ENCODE measurements around the gene ADAMTSL1. TPM values are rescaled to one million over a fixed set of nuclear protein-coding genes. Genes with fewer than 3 reads are reported as not detected.

The ADAMTSL1 gene
- total and polyA plus RNA-seq, 2 donors (not counting 3 experiments of a cell fraction or from before 2014, with no cell fraction given) = 15.0 to 18.4 TPM

DNA sequence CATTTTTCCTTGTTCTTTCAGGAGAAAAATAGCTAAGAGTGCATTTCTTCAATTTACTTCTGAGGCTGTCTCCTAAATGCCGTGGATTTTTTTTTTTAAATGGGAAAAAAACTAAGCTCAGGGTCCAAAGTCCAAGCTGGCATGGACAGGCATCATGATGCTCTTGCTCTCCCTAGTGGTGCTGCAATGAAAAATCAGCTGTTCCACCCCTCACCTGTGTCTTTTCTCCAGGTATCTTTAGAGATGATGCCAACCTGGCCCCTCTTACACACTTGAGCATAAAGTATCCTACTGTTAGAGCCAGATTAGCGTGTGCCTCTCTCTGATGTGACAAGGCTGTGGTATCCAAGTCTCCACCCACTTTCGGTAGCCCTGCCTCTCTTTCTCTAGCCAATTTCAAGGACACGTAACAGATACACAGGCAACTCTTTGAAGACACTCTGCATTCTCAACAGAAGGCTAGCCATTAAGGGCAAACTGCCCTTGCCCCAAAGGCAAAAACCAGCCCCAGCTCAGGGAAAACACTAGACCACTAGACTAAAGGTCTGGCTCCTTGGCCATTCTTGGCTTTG, 350.2 kb downstream of the ADAMTSL1 start:
- Histone ChIP-seq H3K4me3 (replicated peaks in 1 of 3; ENCODE audit: insufficient read depth in 1 of 3, low read depth in 1 of 3, low read length in 3 of 3) (no peak overlapping the region), H3K4me2 (ENCODE audit: insufficient read depth, low read length) (no peak overlapping the region), H3K27ac (ENCODE audit: insufficient read depth, low read depth, low read length) (no peak overlapping the region), H4K20me1 (replicated peaks; ENCODE audit: control insufficient read depth, extremely low read depth, insufficient read depth, low read length) (no peaks in the 10 kb centered on the region), H3K27me3 (ENCODE audit: control insufficient read depth in 2 of 2, insufficient read depth in 2 of 2, low read length in 2 of 2) (no peaks in the 10 kb centered on the region), H3K9me1 (replicated peaks; ENCODE audit: control insufficient read depth, extremely low read depth, insufficient read depth, low read length) (no peaks in the 10 kb centered on the region), H3K9ac (replicated peaks; ENCODE audit: extremely low read depth, insufficient read depth, low read length) (no peak overlapping the region), H3K9me3 (replicated peaks; ENCODE audit: control insufficient read depth, insufficient read depth, low read length) (no peaks in the 10 kb centered on the region), H3K79me2 (ENCODE audit: control insufficient read depth, insufficient read depth, low read length) (no peaks in the 10 kb centered on the region), H3K36me3 (ENCODE audit: control insufficient read depth in 2 of 2, extremely low read depth in 1 of 2, insufficient read depth in 2 of 2, low read length in 2 of 2) (no peaks in the 10 kb centered on the region), H3K4me1 (ENCODE audit: control insufficient read depth, extremely low read depth, insufficient read depth, low read length) (peaks cover 3% of the 10 kb centered on the region), H2AFZ (ENCODE audit: low read depth, low read length) (no peak overlapping the region)
- peak; percentile 31 for DNase-seq (ENCODE audit: low read depth, low spot score)
- POLR2A ChIA-PET = interaction anchor here (0.6 kb wide), 1 partner anchor 484 kb away, joined by 3 read pairs; no protein-coding TSS in a partner anchor
- intact Hi-C loops (cut with micrococcal nuclease) (loop anchor here (1.0 kb wide), 1 partner anchor 569 kb away; no protein-coding TSS in a partner anchor), dilution Hi-C loops (cut with MboI; ENCODE audit: extremely low pct_ligation_motif_present, low sequenced_read_pairs) (no loop called here)
- CTCF ChIA-PET = interaction anchor here (0.6 to 2.6 kb wide), 13 partner anchors 14 to 1014 kb away, joined by 3 to 18 read pairs (median 5); no protein-coding TSS in a partner anchor
- FAIRE-seq = peak; percentile 49
- TF ChIP-seq MYC (IDR thresholded peaks at IDR 0.05; ENCODE audit: low read depth, low read length) = no peak
- no peak for TF ChIP-seq GATA2 (IDR thresholded peaks at IDR 0.05; ENCODE audit: insufficient read depth, insufficient read length, low read depth, low read length)
- TF ChIP-seq CTCF (IDR thresholded peaks at IDR 0.05; ENCODE audit: extremely low read depth in 1 of 2, insufficient read depth in 1 of 2, low read depth in 1 of 2, low read length in 2 of 2) = peak in 1 of 2 donors; percentile 53
- no peak for TF ChIP-seq FOS (IDR thresholded peaks at IDR 0.05; ENCODE audit: borderline replicate concordance, insufficient read depth, low read length)
- no TSS peak for BruUV-seq (replicated peaks)

- Histone ChIP-seq H3K9me1 (replicated peaks; ENCODE audit: control insufficient read depth, extremely low read depth, insufficient read depth, low read length) (no peaks in the 10 kb centered on the region), H3K36me3 (ENCODE audit: control insufficient read depth in 2 of 2, extremely low read depth in 1 of 2, insufficient read depth in 2 of 2, low read length in 2 of 2) (no peaks in the 10 kb centered on the region), H2AFZ (ENCODE audit: low read depth, low read length) (no peak overlapping the region), H3K4me1 (ENCODE audit: control insufficient read depth, extremely low read depth, insufficient read depth, low read length) (peaks cover 3% of the 10 kb centered on the region), H3K79me2 (ENCODE audit: control insufficient read depth, insufficient read depth, low read length) (no peaks in the 10 kb centered on the region), H3K9ac (replicated peaks; ENCODE audit: extremely low read depth, insufficient read depth, low read length) (no peak overlapping the region), H3K27me3 (ENCODE audit: control insufficient read depth in 2 of 2, insufficient read depth in 2 of 2, low read length in 2 of 2) (no peaks in the 10 kb centered on the region), H3K4me3 (replicated peaks in 1 of 3; ENCODE audit: insufficient read depth in 1 of 3, low read depth in 1 of 3, low read length in 3 of 3) (no peak overlapping the region), H3K9me3 (replicated peaks; ENCODE audit: control insufficient read depth, insufficient read depth, low read length) (no peaks in the 10 kb centered on the region), H3K4me2 (ENCODE audit: insufficient read depth, low read length) (no peak overlapping the region), H4K20me1 (replicated peaks; ENCODE audit: control insufficient read depth, extremely low read depth, insufficient read depth, low read length) (no peaks in the 10 kb centered on the region), H3K27ac (ENCODE audit: insufficient read depth, low read depth, low read length) (no peak overlapping the region)
- FAIRE-seq = no peak
- ChIA-PET CTCF (no interaction called here), POLR2A (no interaction called here)
- BruUV-seq (replicated peaks) = no TSS peak
- dilution Hi-C loops (cut with MboI; ENCODE audit: extremely low pct_ligation_motif_present, low sequenced_read_pairs) = no loop called here
- TF ChIP-seq POLR2AphosphoS5 (IDR thresholded peaks at IDR 0.05; ENCODE audit: insufficient read depth, low read depth, low read length) = no peak
- TF ChIP-seq EZH2 (IDR thresholded peaks at IDR 0.05; ENCODE audit: borderline replicate concordance, low read depth, low read length, severe bottlenecking) = no peak
- no peak for TF ChIP-seq POLR2A (IDR thresholded peaks at IDR 0.05; ENCODE audit: low read depth, low read length)
- TF ChIP-seq MYC (IDR thresholded peaks at IDR 0.05; ENCODE audit: low read depth, low read length) = no peak
- no peak for TF ChIP-seq MAX (IDR thresholded peaks at IDR 0.05; ENCODE audit: insufficient read depth, insufficient read length)
- TF ChIP-seq JUN (IDR thresholded peaks at IDR 0.05; ENCODE audit: borderline replicate concordance, insufficient read depth, insufficient read length, low read depth) = no peak
- TF ChIP-seq FOS (IDR thresholded peaks at IDR 0.05; ENCODE audit: borderline replicate concordance, insufficient read depth, low read length) = no peak
- TF ChIP-seq CTCF (IDR thresholded peaks at IDR 0.05; ENCODE audit: extremely low read depth in 1 of 2, insufficient read depth in 1 of 2, low read depth in 1 of 2, low read length in 2 of 2) = no peak
- no peak for TF ChIP-seq GATA2 (IDR thresholded peaks at IDR 0.05; ENCODE audit: insufficient read depth, insufficient read length, low read depth, low read length)
- intact Hi-C loops (cut with micrococcal nuclease) = no loop called here
- DNase-seq (ENCODE audit: low read depth, low spot score) = no peak
Observed at GRCh38 chr9:18825656-18826170, 351.8 kb downstream of the ADAMTSL1 start.
